HG03565 (cell line): ENCODE data around the gene RAB11FIP3.

Experiments used
- ATAC-seq: cut with Tn5 transposase; IDR thresholded peaks from one replicate; pipeline ENCODE4 v1.9.1; 2021; ENCODE audit warnings: mild to moderate bottlenecking, moderate library complexity; ENCODE audit not compliant: unreplicated experiment

RAB11FIP3 gene

GRCh38 chr16:515175-515938, 89.9 kb downstream of the RAB11FIP3 start:
- no peak for ATAC-seq

- no peak for ATAC-seq
Observed at GRCh38 chr16:515939-516226, 90.4 kb downstream of the RAB11FIP3 start.

- ATAC-seq = no peak
Observed at GRCh38 chr16:516301-516700, 90.9 kb downstream of the RAB11FIP3 start.

GRCh38 chr16:518858-519257, 93.4 kb downstream of the RAB11FIP3 start:
- no peak for ATAC-seq

- no peak for ATAC-seq
Observed at GRCh38 chr16:519425-519824, 94.0 kb downstream of the RAB11FIP3 start.

- ATAC-seq = no peak
Observed at GRCh38 chr16:519841-520687, 94.6 kb downstream of the RAB11FIP3 start.

- no peak for ATAC-seq
Observed at GRCh38 chr16:520847-521246, 95.4 kb downstream of the RAB11FIP3 start.

GRCh38 chr16:521381-522210, 96.1 kb downstream of the RAB11FIP3 start:
- no peak for ATAC-seq

- no peak for ATAC-seq
Observed at GRCh38 chr16:522320-523096, 97.1 kb downstream of the RAB11FIP3 start.

GRCh38 chr16:523097-523741, 97.8 kb downstream of the RAB11FIP3 start:
- ATAC-seq = no peak

GRCh38 chr16:524274-525040, 99.0 kb downstream of the RAB11FIP3 start:
- no peak for ATAC-seq

- no peak for ATAC-seq
Observed at GRCh38 chr16:525123-525519, 99.7 kb downstream of the RAB11FIP3 start.

GRCh38 chr16:525520-526180, 100.2 kb downstream of the RAB11FIP3 start:
- ATAC-seq = no peak

- no peak for ATAC-seq
Observed at GRCh38 chr16:526181-527014, 100.9 kb downstream of the RAB11FIP3 start.

GRCh38 chr16:527015-527903, 101.8 kb downstream of the RAB11FIP3 start, which contains the start of gene CAPN15:
TSS of gene CAPN15 (plus strand) at chr16:527712. CDS start at chr16:546839, 19,127 bp downstream.
- peak; percentile 43 for ATAC-seq

GRCh38 chr16:528111-529011, 102.9 kb downstream of the RAB11FIP3 start:
- peak; percentile 4 for ATAC-seq
